GM10847 (cell line): Measurements from ENCODE around the gene NID1.

Experiments
- POLR2A ChIP-seq: IDR thresholded peaks from 2 replicates; pipeline ENCODE4 v1.6.1; 2011; ENCODE audit not compliant: insufficient read length; ENCODE audit errors: extremely low read depth

NID1 gene

GRCh38 chr1:236002572-236002971 is 62.3 kb downstream of the NID1 start:
- no peak for TF ChIP-seq POLR2A

- TF ChIP-seq POLR2A = no peak
Observed at GRCh38 chr1:236002025-236002390, 62.9 kb downstream of the NID1 start.

- no peak for TF ChIP-seq POLR2A
Observed at GRCh38 chr1:236000781-236001180, 64.1 kb downstream of the NID1 start.

GRCh38 chr1:235999259-235999925 is 65.5 kb downstream of the NID1 start:
- no peak for TF ChIP-seq POLR2A

DNA sequence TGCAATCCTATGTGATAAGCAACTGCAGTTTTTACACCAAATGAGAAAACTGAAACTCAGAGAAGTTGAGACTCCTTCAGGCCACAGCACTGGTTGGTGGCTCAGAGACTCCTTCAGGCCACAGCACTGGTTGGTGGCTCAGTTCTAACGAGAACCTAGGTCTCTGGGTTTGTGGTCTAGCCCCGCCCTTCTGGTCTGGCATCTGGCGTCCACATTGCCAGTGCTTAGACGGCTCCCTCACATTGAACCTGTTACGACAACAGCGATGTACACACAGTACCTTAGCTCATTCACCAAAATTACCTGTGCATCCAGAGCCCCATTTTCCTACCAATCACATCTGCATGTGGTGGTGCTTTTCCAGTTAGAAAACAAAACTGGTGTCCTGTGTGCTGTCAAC is 66.1 kb downstream of the NID1 start:
- TF ChIP-seq POLR2A = no peak

- TF ChIP-seq POLR2A = no peak
Observed at GRCh38 chr1:235997931-235998330, 67.0 kb downstream of the NID1 start.

DNA sequence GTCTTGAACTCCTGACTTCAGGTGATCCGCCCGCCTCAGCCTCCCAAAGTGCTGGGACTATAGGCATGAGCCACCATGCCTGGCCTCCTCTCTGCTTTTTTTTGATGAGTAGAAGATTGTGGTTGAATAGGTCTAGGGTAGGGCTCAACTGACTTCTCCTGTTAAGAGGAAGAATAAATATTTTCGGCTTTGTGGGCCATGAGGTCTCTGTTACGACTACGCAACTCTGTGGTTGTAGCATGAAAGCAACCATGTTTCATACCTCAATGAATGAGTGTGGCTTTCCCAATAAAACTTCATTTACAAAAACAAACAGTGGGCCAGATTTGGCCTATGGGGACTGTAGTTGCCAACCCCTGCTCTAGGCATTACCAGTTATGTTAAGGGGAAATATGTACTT is 67.8 kb downstream of the NID1 start:
- no peak for TF ChIP-seq POLR2A

- TF ChIP-seq POLR2A = no peak
Observed at GRCh38 chr1:235996048-235996785, 68.7 kb downstream of the NID1 start.

GRCh38 chr1:235995511-235995910 is 69.4 kb downstream of the NID1 start:
- TF ChIP-seq POLR2A = no peak

GRCh38 chr1:235993652-235994051 is 71.2 kb downstream of the NID1 start:
- TF ChIP-seq POLR2A = no peak

GRCh38 chr1:235992868-235993267 is 72.0 kb downstream of the NID1 start:
- no peak for TF ChIP-seq POLR2A

- no peak for TF ChIP-seq POLR2A
Observed at GRCh38 chr1:235992346-235992745, 72.5 kb downstream of the NID1 start.

- TF ChIP-seq POLR2A = no peak
Observed at GRCh38 chr1:235990330-235990795, 74.5 kb downstream of the NID1 start.

DNA sequence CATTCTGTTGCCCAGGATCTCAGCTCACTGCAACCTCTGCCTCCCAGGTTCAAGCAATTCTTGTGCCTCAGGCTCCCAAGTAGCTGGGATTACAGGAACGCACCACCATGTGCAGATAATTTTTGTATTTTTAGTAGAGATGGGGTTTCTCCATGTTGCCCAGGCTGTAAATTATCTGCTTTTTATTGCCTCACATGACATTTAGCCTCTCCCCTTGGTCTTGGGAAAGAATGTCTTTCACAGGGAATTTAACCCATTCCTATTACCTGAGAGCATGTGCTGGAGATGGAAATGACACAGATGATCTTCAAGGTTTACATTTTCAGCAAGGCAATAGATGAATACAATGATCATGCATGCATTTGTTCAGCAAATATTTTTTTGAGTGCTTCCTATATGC is 75.8 kb downstream of the NID1 start:
- TF ChIP-seq POLR2A = no peak

- TF ChIP-seq POLR2A = no peak
Observed at GRCh38 chr1:235986869-235987268, 78.0 kb downstream of the NID1 start.

GRCh38 chr1:235984041-235984825 is 80.7 kb downstream of the NID1 start:
- TF ChIP-seq POLR2A = no peak
